Heart right ventricle (tissue), 16 donors: Measurements from ENCODE around the gene NEDD4L. TPM values are rescaled to one million over a fixed set of nuclear protein-coding genes. Genes with fewer than 3 reads are reported as not detected.
A peak's percentile ranks its signal among the peaks of the same experiment; 100 is the strongest.

Source experiments
- ATAC-seq, 8 donors: fragments of 200-7000 bp; cut with Tn5 transposase; one replicate each; pipeline ENCODE4 v1.9.1; 2020; ENCODE audit warnings: mild to moderate bottlenecking in 8 of 8, moderate library complexity in 8 of 8, moderate number of reproducible peaks in 1 of 8
- DNase-seq, 2 donors: peaks; one replicate each; pipeline ENCODE4 v3.0.0-alpha.2; 2020
- H3K27ac ChIP-seq, 10 donors: fragments of 200-600 bp; sonication (generic) in 2 of 10; one replicate each; pipeline versions ENCODE4 v1.5.0 to v1.8.0; 2020 to 2022; ENCODE audit warnings: mild to moderate bottlenecking in 3 of 10
- H3K27me3 ChIP-seq, 7 donors: fragments of 200-600 bp; one replicate each; pipeline ENCODE4 v1.8.0; 2021 to 2022; ENCODE audit warnings: mild to moderate bottlenecking in 2 of 7
- H3K36me3 ChIP-seq, 9 donors: fragments of 200-600 bp; sonication (generic) in 1 of 9; one replicate each; pipeline versions ENCODE4 v1.5.0 to v1.8.0; 2020 to 2022; ENCODE audit warnings: mild to moderate bottlenecking in 2 of 9
- H3K4me1 ChIP-seq, 9 donors: fragments of 200-600 bp; sonication (generic) in 1 of 9; one replicate each; pipeline versions ENCODE4 v1.5.0 to v1.8.0; 2020 to 2022; ENCODE audit warnings: mild to moderate bottlenecking in 4 of 9
- H3K4me3 ChIP-seq, 10 donors: fragments of 200-600 bp; sonication (generic) in 2 of 10; one replicate each; pipeline versions ENCODE4 v1.5.0 to v1.8.0; 2020 to 2022; ENCODE audit warnings: mild to moderate bottlenecking in 7 of 10, moderate library complexity in 2 of 10
- H3K9me3 ChIP-seq, 11 donors: fragments of 200-600 bp in 10 of 11; sonication (generic) in 2 of 11; one replicate each; pipeline versions ENCODE4 v1.5.0 to v1.8.0; 2013 to 2022; ENCODE audit warnings: mild to moderate bottlenecking in 2 of 11, control low read depth in 1 of 11, moderate library complexity in 1 of 11
- WGBS, 2 donors: extraction: QIAGEN DNeasy Blood & Tissue Kit; methylation state at CpG; one replicate each; pipeline ENCODE4 v1.1.7; 2013; ENCODE audit warnings: inconsistent platforms in 1 of 2; 5-methylcytosine and 5-hydroxymethylcytosine counted together
- intact Hi-C, 10 donors: fragments of 100-400 bp; cut with DNase I; formaldehyde crosslinking; loops; one replicate each; pipeline versions ENCODE4 v1.11.1 to v1.14.2; 2022
- polyA plus RNA-seq, 2 donors: library from polyadenylated mRNA; stranded (reverse); fragments of 200-250 nt; gene quantifications; one replicate each; pipeline ENCODE4 v1.2.3, GENCODE V29; 2013
- total RNA-seq, 10 donors: library from RNA; stranded (reverse); fragmentation: NEBNext Ultra II Directional in 3 of 10; extraction: Animal tissue kit (Norgen Biotek cat#: 25700) in 3 of 10; gene quantifications; one replicate each; pipeline versions ENCODE4 v1.2.1 to v1.2.4, GENCODE V29; 2021 to 2023
- TF ChIP-seq, protein P1 (sequence below), 9 donors: fragments of 200-600 bp; sonication (generic) in 2 of 9; IDR thresholded peaks; one replicate each; pipeline versions ENCODE4 v1.5.0 to v1.8.0; 2021 to 2022; ENCODE audit warnings: antibody characterized with exemption in 9 of 9, mild to moderate bottlenecking in 5 of 9, moderate library complexity in 1 of 9
- donor health status: Arrhythmogenic right ventricular cardiomyopathy.
- donor health status: ischemic (EF 13 %, LVEDD 7.1; RV severe dilation, severe dysfunction).
- donor health status: healthy with polysubstance abuse.
- donor health status: DM: no; HTN: yes; CAD: no.
- donor health status: DM: no; HTN: no; CAD: no.
- donor health status: ischemic (EF 25% LVEDD 6.9; RV normal size, moderate dysfunction).
- donor health status: ischemic (EF 25% LVEDD 5.7; RV mildly dilated, moderate dysfunction).
- donor health status: healthy.
- donor health status: DM: yes; HTN: yes; CAD: no.
- donor health status: Ischemic cardiomyopathy.
- donor health status: ischemic (EF 35%, LVEDD 5.7; RV mildly dilated, moderate dysfunction).
- donor health status: nonischemic (EF 11% LVEDD 7.7; RV severe dilation, severe dysfunction).
- donor health status: DM: yes; HTN: yes; CAD: no.
- donor health status: PGD.
- donor health status: ischemic (EF 29% LVEDD 5.4; RV normal size, mild dysfunction).
- donor health status: nonischemic (EF 23%, LVEDD 6.1; RV moderate dilation, normal function).

NEDD4L gene
- total and polyA plus RNA-seq, 12 donors, result 9.6 to 67.1 (median 49.4) TPM

DNA sequence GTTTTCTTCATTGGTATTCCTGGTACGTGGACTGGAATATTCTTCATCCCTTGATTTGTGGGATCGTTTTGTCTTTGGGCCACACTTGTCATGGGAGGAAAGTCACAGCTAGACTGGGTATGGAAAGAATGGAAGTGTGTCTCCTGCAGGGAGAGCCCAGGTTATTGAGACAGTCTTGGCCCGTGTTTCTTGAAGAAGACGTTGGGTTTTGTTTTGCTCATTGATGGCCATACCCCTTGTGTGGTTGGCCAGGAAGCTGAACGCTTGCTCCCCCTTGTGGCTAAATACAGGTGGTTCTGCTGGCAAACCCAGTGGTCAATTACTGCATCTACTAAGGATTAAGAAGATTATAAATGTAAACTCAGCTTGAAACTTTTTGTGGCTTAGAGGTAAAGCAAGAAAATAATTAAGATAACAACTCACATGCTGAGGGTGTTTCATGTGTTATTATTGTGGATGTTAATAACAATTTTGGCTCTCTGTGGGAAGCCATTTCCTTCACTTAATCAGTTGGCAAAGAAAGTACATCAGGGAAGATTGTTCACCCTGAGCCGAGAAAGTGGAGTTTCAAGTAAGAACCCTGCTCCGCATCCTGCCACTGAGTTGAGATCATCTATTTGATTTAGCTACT is 91.8 kb downstream of the NEDD4L start:
- DNase-seq, result peak in 1 of 2 donors; percentile 42
- 42 to 48% methylated on average over 7 of the region's 7 CpGs for WGBS, 2 donors
- TF ChIP-seq, protein P1, sequence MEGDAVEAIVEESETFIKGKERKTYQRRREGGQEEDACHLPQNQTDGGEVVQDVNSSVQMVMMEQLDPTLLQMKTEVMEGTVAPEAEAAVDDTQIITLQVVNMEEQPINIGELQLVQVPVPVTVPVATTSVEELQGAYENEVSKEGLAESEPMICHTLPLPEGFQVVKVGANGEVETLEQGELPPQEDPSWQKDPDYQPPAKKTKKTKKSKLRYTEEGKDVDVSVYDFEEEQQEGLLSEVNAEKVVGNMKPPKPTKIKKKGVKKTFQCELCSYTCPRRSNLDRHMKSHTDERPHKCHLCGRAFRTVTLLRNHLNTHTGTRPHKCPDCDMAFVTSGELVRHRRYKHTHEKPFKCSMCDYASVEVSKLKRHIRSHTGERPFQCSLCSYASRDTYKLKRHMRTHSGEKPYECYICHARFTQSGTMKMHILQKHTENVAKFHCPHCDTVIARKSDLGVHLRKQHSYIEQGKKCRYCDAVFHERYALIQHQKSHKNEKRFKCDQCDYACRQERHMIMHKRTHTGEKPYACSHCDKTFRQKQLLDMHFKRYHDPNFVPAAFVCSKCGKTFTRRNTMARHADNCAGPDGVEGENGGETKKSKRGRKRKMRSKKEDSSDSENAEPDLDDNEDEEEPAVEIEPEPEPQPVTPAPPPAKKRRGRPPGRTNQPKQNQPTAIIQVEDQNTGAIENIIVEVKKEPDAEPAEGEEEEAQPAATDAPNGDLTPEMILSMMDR (IDR thresholded peaks at IDR 0.05), result peak; percentile 57 to 87 (median 78)
- H3K4me1 ChIP-seq, result peaks cover 0 to 8% (median 0%) of the 10 kb centered on the region in 9 donors
- intact Hi-C loops, result loop anchor here in 3 of 10 donors (5.0 to 10.0 kb wide), 3 partner anchors 59 to 186 kb away; no protein-coding TSS in a partner anchor
- H3K4me3 ChIP-seq, result no peak overlapping the region
- H3K27ac ChIP-seq, result no peak overlapping the region
- H3K36me3 ChIP-seq, result no peaks in the 10 kb centered on the region
- peak; percentile 47 to 83 (median 64) for ATAC-seq
- no peaks in the 10 kb centered on the region for H3K9me3 ChIP-seq
- no peaks in the 10 kb centered on the region for H3K27me3 ChIP-seq

DNA sequence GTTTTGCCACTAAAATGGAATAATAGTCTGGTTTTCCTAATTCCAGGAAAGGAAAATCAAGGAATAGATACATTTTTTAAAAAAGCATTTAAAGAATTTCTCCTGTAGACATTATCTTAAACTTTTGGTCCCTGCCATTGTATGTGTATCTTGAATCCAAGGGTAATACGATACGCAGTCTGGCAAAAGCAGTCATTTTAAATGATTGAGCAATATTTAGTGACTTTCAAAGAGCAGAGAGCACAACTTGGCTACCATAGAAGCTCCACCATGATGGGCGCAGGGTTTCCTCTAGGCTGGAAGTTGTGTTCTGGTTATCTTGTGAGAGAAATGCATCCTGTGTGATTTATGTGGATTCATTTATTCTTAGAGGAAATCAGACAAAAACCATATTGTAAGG is 92.9 kb downstream of the NEDD4L start:
- TF ChIP-seq, protein P1 (IDR thresholded peaks at IDR 0.05), result no peak
- DNase-seq (no peak), ATAC-seq (no peak)
- WGBS, 2 donors, result 81 to 82% methylated on average over 3 of the region's 3 CpGs
- intact Hi-C loops, result loop anchor here in 3 of 10 donors (5.0 to 10.0 kb wide), 3 partner anchors 58 to 185 kb away; no protein-coding TSS in a partner anchor
- Histone ChIP-seq H3K9me3 (no peaks in the 10 kb centered on the region), H3K36me3 (no peaks in the 10 kb centered on the region), H3K27ac (no peak overlapping the region), H3K27me3 (no peaks in the 10 kb centered on the region), H3K4me3 (no peak overlapping the region), H3K4me1 (peaks cover 0 to 8% (median 0%) of the 10 kb centered on the region in 9 donors)

DNA sequence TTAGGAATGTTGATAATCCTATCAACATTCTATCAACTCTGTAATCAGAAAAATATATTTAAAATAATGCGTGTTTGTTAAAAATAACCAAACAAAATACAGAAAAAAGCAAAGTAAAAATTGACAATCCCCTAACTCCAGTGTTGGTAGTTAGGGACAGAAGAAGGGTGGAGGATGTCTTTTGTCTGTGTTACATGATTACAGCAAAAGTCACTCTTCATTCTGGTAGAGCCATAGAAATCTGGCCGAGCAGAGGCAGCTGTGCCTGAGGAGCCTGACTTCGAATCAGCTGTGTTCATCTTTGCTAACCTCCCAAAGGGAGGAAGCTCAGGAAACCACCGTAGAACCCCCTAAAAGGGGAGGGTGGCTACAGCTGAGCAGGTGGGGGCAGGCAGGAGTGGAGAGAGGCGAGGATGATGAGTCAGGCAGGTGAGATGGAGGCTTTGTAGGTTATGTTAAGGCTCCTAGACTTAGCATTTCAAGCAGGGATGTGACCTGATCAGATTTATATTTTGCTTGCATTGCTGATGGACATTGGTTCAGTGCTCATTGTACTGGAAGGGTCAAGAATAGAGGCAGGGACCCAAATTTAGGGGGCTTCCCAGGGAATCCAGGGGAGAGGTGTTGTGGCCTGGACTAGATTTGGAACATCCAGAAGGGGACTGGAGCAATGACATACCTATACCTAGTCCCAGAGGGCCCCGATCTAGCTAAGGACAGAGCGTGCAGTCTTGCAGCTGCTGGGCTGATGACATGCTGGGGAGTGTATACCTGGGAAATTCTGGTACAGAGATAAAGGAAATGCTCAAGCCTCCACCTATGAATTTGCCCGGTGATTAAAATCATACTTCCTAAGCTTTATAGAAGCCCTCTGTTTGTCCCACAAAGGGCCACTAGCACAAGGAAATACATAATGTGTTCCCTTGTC is 95.7 kb downstream of the NEDD4L start:
- H3K27me3 ChIP-seq, result no peaks in the 10 kb centered on the region
- WGBS, 2 donors, result 77 to 78% methylated on average over 8 of the region's 8 CpGs
- H3K27ac ChIP-seq, result no peak overlapping the region
- peaks cover 0 to 8% (median 0%) of the 10 kb centered on the region in 9 donors for H3K4me1 ChIP-seq
- intact Hi-C loops, result loop anchor here in 4 of 10 donors (5.0 to 10.0 kb wide), 4 partner anchors 38 to 183 kb away; no protein-coding TSS in a partner anchor
- ATAC-seq (no peak), DNase-seq (no peak)
- H3K9me3 ChIP-seq, result no peaks in the 10 kb centered on the region
- TF ChIP-seq, protein P1 (IDR thresholded peaks at IDR 0.05), result no peak
- H3K36me3 ChIP-seq, result no peaks in the 10 kb centered on the region
- no peak overlapping the region for H3K4me3 ChIP-seq
